Measurements from ENCODE around the gene IGLL5. TPM values are rescaled to one million over a fixed set of nuclear protein-coding genes. Genes with fewer than 3 reads are reported as not detected.

The IGLL5 gene
- total and polyA plus RNA-seq, 2 donors (not counting 3 experiments of a cell fraction or from before 2014, with no cell fraction given): not detected

DNA sequence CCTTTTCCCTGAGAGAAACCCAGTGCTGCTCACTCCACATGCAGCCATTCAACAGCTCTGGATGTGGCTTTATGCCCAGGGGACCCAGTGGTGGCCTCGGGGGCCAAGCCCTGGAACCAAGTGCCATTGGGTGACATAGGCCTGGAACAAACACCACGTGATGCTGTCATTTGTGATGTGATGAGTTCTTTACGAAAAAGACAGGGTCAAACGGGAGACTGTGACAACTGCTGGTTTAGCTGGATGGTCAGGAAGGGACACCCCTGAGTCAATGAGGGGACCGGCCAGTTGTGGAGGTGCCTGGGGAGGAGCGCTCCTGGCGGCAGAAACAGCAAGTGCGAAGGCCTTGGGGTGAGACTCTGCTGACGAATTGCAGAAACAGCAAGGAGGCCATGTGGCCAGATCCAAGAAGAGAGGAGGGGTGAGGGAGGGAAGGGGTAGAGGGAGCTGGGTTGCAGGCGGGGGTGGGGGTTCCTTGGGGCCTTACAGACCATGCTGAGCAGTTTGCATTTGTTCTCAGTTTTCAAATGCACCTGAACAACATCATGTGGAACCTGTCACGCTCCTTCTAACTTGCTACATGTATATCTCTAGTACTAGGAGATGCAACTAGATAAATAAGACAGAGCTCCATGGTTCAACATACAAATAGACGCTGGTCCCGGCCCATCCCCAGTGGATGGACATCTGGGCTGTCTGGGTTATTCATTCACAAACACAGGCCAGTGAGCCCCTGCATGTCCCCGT, 56.1 kb downstream of the IGLL5 start:
- FAIRE-seq (no peak), DNase-seq (ENCODE audit: low read depth, low spot score) (no peak)
- Histone ChIP-seq H3K4me2 (ENCODE audit: insufficient read depth, low read length) (no peak overlapping the region), H3K9me1 (replicated peaks; ENCODE audit: control insufficient read depth, extremely low read depth, insufficient read depth, low read length) (no peaks in the 10 kb centered on the region), H3K9me3 (replicated peaks; ENCODE audit: control insufficient read depth, insufficient read depth, low read length) (no peaks in the 10 kb centered on the region), H3K4me1 (ENCODE audit: control insufficient read depth, extremely low read depth, insufficient read depth, low read length) (no peaks in the 10 kb centered on the region), H3K27ac (ENCODE audit: insufficient read depth, low read depth, low read length) (no peak overlapping the region), H3K9ac (replicated peaks; ENCODE audit: extremely low read depth, insufficient read depth, low read length) (no peak overlapping the region), H3K36me3 (ENCODE audit: control insufficient read depth in 2 of 2, extremely low read depth in 1 of 2, insufficient read depth in 2 of 2, low read length in 2 of 2) (no peaks in the 10 kb centered on the region), H3K4me3 (replicated peaks in 1 of 3; ENCODE audit: insufficient read depth in 1 of 3, low read depth in 1 of 3, low read length in 3 of 3) (no peak overlapping the region), H4K20me1 (replicated peaks; ENCODE audit: control insufficient read depth, extremely low read depth, insufficient read depth, low read length) (no peaks in the 10 kb centered on the region), H3K27me3 (ENCODE audit: control insufficient read depth in 2 of 2, insufficient read depth in 2 of 2, low read length in 2 of 2) (no peaks in the 10 kb centered on the region), H2AFZ (ENCODE audit: low read depth, low read length) (no peak overlapping the region), H3K79me2 (ENCODE audit: control insufficient read depth, insufficient read depth, low read length) (no peaks in the 10 kb centered on the region)
- TF ChIP-seq POLR2A (IDR thresholded peaks at IDR 0.05; ENCODE audit: low read depth, low read length): no peak
- TF ChIP-seq MAX (IDR thresholded peaks at IDR 0.05; ENCODE audit: insufficient read depth, insufficient read length): no peak
- TF ChIP-seq EZH2 (IDR thresholded peaks at IDR 0.05; ENCODE audit: borderline replicate concordance, low read depth, low read length, severe bottlenecking): no peak
- TF ChIP-seq JUN (IDR thresholded peaks at IDR 0.05; ENCODE audit: borderline replicate concordance, insufficient read depth, insufficient read length, low read depth): no peak
- TF ChIP-seq, protein P1, sequence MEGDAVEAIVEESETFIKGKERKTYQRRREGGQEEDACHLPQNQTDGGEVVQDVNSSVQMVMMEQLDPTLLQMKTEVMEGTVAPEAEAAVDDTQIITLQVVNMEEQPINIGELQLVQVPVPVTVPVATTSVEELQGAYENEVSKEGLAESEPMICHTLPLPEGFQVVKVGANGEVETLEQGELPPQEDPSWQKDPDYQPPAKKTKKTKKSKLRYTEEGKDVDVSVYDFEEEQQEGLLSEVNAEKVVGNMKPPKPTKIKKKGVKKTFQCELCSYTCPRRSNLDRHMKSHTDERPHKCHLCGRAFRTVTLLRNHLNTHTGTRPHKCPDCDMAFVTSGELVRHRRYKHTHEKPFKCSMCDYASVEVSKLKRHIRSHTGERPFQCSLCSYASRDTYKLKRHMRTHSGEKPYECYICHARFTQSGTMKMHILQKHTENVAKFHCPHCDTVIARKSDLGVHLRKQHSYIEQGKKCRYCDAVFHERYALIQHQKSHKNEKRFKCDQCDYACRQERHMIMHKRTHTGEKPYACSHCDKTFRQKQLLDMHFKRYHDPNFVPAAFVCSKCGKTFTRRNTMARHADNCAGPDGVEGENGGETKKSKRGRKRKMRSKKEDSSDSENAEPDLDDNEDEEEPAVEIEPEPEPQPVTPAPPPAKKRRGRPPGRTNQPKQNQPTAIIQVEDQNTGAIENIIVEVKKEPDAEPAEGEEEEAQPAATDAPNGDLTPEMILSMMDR (IDR thresholded peaks at IDR 0.05; ENCODE audit: extremely low read depth in 1 of 2, insufficient read depth in 1 of 2, low read depth in 1 of 2, low read length in 2 of 2): no peak
- TF ChIP-seq FOS (IDR thresholded peaks at IDR 0.05; ENCODE audit: borderline replicate concordance, insufficient read depth, low read length): no peak
- no peak for TF ChIP-seq POLR2AphosphoS5 (IDR thresholded peaks at IDR 0.05; ENCODE audit: insufficient read depth, low read depth, low read length)
- no peak for TF ChIP-seq MYC (IDR thresholded peaks at IDR 0.05; ENCODE audit: low read depth, low read length)
- no peak for TF ChIP-seq GATA2 (IDR thresholded peaks at IDR 0.05; ENCODE audit: insufficient read depth, insufficient read length, low read depth, low read length)
- intact Hi-C loops (cut with micrococcal nuclease): no loop called here
- no TSS peak for BruUV-seq (replicated peaks)
- POLR2A ChIA-PET: no interaction called here
- CTCF ChIA-PET: interaction anchor here (1.2 to 1.5 kb wide), 4 partner anchors 11 to 134 kb away, joined by 3 to 10 read pairs (median 4); no protein-coding TSS in a partner anchor
- dilution Hi-C loops (cut with MboI; ENCODE audit: extremely low pct_ligation_motif_present, low sequenced_read_pairs): no loop called here

Measured in endothelial cell of umbilical vein (primary cell).